NCI-H2081 (cell line): ENCODE results near the gene DRD3.

Experiments
- DNase-seq, 2 experiments: peaks; one replicate each; lab custom pipeline; 2025; lab: John Stamatoyannopoulos, UW

DRD3 gene

DNA sequence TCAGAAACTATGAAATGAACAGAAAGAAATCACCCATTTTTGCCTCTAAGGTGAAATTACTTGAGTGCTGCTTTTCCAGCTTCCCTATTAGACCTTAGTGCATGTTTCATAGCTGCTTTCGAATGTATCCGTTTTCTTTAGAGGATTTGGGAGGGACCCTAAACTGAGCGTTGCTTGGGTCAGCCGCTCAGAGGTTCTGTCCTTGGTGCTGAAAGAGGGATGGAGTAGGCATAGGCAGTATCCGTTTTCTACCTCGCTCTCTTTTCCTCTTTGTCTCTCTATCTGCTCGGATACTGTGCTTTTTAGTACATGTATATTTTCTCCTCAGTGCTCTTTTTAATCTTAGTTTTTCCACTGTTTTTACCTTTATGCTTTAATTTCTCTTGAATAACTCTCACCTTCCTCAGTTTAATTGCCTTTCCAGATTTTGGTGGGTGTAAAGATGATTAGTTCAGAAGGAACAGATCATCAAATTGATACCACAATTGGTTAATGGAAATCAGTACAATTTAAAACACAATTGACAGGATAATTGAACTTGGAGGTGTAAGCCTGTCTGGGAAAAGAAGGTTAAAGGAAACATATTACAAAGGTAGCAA, at the start of gene DRD3:
Gene DRD3, minus strand, starts transcription at position 283 of the 599 bp plus-strand sequence. CDS start 7,060 bp downstream, outside the sequence.
- DNase-seq, result no peak

GRCh38 chr3:114227076-114227475, 48.2 kb upstream of the DRD3 start:
- DNase-seq, result no peak

GRCh38 chr3:114226313-114226712, 47.5 kb upstream of the DRD3 start:
- DNase-seq, result no peak

DNA sequence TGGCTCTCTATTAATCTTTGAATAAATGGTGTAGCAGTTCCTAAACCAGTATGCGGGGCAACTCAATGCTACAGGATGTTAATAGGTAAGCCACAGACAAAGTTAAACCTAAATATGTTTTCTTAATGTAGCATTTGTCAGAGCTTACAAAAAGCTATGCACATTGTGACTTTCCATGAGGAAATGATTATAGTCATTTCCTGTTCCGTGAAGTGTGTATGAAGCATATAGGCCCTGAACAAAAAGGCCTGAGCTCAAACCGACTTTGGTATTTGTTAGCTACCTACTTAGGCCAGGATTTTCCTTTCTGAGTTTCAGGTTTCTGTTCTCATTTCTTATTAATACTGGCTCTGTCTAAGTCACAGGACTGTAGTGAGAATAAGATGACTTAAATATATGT, 44.3 kb upstream of the DRD3 start:
- no peak for DNase-seq

DNA sequence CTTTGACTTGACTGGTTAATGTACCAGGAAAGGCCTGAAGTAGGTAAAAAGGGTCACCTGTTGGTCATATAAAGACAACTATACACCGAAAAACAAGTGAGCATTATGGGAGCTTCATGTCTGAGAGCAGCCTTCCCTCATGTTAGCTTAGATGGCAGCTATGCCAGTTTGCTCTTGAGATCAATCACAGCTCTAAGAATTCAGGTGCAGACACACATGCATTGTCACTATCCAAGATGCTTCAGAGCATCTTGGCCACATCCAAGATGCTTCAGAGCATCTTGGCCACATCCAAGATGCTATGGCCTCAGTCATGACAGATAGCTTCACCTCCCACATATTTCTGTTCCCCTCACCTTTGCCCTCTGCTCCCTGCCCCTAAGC, 43.0 kb upstream of the DRD3 start:
- DNase-seq, result no peak

DNA sequence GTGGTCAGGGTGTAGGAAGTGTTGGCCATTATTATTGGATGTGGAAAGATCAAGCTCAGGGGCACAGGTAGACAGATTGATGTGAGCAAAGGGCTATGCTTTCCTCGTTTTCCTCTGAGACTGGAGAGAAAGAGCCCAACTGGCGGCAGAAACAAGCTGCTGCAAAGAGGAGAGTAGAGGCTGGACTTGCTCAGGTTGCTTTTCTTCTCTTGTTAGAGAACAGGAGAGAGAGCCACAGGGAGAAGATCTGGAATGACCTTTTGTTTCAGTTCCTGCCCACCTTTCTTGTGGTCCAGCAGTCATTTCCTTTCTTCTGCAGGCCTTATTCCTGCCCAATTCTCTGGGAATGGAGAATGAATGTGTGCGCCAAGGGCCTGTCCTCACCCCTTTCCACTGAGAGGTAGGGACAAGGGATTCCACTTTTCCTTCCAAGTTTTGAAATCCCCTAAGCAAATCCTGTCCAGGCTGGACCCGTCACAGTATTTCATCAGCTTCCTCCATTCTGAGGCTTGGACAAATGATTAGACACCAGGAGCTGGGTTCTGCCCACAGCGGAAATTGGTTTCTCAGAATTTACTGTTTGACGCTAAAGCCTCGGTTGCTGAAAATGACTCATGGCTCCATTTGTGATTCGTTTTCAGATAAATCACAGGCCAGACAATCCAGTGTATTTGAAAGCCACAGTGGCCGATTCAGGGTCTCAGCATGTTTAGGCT, 42.5 kb upstream of the DRD3 start:
- no peak for DNase-seq

DNA sequence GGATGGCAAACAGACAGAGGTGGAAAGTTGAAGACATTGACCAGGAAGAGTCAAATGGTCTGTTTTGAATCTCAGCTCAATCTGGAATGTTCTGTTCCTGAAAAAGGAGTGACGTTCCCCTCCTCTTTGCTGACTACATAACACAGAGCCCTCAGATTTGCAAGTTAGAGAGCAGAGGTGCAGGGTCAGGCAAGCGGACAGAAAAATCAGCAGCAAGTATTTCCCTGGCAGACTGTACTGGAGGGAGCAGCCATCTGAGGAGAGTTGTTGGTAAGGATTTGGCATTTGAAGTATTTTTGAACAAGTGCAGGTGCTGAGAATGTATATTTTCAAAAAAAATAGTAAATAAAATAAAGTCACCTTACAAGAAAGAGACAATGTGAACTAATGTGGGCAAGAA, 40.9 kb upstream of the DRD3 start:
- no peak for DNase-seq

DNA sequence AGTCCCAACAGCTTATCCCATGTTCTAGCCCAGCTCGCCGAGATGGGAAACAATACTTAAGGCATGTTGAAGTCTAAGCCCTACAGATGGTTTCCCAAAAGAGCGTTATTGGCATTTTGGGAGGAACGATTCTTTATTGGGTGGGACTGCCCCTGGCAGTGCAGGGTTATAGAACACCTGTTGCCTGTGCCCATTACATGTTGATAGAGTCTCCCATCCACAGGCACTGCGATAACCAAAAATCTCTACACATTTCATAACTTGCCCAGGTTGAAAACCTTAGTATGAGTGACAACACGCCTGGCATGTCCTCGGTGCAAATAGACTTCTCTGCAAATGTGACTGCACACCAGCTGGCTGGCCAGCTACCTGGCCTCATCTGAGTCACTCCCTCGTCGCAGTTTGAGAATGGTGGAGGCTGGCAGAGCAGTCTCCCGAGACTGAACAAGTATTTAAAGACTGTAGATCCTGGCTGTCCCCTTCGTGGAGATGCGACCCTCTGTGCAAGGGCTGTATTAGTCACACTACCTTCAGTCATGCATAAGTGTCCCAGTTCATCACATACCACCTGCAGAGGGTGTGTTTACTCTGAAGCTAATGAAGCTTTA, 39.8 kb upstream of the DRD3 start:
- DNase-seq, result no peak

- DNase-seq, result no peak
Observed at GRCh38 chr3:114218006-114218405, 39.2 kb upstream of the DRD3 start.

DNA sequence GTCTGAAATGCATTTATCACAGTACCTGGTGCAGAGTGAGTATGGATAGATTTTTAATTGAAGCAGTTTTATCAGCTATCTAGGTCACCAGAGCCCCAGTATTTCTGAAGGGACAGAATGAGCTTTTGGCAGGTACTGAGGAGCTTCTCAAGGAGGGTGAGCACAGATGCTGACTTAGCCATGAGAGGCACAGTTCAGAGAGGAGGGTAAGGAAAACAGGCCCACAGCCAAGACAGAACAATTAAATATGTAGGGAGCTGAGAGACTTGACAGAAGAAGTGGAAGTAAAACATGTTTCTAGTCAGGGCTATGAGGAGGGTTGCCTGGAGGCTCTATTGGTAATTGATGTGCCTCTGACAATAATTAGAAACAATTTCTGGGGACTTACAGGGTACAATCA, 38.4 kb upstream of the DRD3 start:
- no peak for DNase-seq

- no peak for DNase-seq
Observed at GRCh38 chr3:114216186-114216970, 37.5 kb upstream of the DRD3 start.

DNA sequence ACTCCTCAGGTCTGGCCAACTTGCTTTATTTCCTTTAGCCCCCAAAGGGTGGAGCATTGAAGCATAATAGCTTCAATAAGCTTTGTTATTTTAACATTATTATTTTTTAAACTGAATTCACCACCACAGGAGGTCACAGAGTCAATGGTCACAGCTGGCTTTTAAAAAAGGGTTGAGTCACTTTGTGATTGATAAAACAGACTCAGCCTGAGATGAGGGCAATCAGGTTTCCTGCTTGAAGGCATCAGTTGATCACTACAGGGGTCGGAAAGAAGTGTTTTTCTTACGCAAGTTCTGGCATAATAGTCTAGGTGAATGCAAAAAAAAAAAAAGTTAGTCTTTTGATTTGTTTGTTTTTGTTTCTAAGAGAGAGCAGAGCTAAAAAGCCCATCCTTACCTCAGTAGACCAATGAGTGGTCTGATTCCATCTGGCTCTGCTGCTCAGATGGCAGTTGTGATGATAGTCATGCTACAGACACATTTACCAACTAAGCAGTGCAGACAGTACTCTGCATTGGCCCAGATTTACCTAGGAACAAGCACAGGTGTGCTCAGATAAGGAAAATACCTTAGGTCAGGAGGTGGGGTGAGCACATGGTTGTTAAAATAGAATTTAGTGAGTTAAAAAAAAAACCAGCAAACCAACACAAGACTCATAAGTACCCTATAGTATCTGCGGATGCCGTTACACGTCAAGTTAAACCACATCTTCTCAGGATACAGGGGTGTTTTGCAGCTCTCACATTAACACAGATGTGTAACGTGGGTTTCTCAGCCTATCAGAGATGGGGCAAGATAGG, 35.9 kb upstream of the DRD3 start:
- DNase-seq, result no peak

DNA sequence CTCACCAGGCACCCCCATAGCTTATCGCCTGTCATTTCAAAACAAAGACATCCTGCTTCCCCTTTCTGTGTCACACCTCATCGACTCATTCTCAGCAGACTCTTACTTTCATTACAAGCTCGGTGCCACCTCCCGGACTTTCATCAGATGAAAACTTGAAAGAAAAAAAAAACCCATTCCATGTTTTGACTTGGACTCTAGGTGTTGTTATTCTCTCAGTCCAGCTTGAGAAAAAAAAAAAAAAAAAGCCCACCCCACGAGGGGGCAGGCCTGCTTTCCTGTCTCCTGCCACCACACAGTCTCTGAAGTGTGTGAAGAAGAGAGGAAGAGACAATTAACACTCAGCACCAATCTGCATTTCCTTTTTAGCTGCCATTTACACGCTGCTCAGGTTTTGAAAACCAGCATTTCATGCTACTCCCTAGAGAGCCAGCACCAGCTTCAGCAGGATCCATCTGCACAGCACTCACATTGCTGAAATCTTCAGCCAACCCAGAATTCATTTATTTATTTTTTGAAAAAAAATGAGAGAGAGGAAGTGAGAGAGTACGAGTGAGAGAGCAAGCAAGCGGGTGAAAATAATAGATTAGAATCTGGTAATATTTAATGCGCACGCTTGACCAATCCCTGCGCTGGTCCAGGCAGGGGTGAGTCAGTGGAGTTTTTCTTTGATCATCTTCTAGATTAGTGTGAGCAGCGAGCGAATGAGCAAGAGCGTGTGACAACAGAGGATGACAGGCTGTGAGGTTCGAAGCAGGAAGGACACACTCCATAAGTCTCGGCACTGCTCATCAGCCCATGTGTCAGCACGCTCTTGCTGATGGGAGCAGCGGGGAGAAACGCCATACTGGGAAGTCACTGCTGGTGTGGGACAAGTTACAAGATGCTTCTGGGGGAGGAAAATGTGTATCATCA, 35.0 kb upstream of the DRD3 start:
- no peak for DNase-seq

GRCh38 chr3:114213292-114213626, 34.4 kb upstream of the DRD3 start:
- DNase-seq, result no peak

DNA sequence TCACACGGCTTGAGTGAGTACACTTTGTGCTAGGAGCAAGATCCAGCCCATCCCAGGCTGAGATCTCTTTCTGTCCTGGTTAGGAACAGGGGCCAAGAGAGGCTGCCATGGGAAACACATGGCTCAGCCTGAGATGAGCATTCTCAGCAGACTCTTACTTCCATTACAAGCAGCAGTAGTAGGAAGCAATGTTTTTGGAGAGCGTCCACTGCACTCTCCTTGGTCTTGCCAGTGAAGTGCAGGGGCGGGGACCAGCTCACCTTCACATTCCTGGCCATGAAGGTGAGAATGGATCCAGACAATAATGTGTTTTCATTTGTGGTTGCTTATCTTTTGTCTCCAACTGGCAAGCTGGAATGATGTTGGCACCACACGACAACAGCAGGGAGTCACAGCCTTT, 33.8 kb upstream of the DRD3 start:
- no peak for DNase-seq

DNA sequence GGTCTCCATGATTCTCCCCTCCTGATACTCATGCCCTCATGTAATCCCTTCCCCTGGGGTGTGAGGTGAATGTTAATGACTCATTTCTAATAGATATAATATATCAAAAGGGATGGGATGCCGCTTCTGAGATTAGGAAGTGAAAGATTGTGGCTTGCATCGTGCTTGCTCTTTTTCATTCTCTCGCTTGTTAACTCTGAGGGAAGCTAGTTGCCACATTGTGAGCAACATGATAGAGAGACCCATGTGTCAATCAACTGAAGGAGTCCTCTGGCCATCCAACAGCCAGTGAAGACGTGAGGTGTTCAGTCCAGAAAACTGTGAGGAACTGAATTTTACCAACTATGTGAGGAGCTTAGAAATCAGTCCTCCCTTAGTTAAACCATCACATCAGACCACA, 28.9 kb upstream of the DRD3 start:
- no peak for DNase-seq

DNA sequence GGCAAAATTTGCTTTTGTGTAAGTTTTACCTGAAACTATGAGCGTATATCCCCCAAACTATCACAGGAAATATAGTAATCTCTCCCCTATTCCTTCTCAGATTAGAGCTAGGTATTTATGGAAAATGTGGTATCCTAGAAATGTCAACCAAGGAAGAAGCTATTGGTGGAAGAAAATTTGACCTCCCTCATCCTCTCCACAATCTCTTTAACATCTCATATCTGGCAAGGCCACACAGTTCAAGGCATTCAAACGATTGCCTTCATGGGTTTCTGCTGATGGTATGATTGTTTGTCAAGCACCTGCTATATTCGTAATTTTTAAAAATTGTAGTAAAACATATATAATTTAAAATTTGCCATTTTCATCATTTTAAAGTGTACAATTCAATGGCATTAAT, 27.5 kb upstream of the DRD3 start:
- no peak for DNase-seq

DNA sequence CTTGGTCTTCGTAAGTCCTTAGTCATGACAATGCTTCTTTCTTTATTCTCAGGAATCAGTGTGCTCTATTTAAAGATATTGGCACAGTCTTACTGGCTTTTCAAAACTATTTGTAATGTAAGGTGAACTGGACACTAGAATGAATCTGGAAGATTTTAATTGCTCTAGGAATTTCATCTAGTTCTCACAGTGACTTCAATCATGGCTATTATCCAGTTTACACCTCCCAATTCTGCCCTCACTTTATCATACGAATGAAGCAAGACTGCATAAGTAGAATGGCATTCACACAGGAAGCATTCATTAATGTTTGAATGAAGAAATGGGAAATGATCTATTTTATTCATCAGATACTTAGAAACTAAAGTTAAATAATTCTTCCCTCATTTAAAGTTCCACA, 26.7 kb upstream of the DRD3 start:
- no peak for DNase-seq

DNA sequence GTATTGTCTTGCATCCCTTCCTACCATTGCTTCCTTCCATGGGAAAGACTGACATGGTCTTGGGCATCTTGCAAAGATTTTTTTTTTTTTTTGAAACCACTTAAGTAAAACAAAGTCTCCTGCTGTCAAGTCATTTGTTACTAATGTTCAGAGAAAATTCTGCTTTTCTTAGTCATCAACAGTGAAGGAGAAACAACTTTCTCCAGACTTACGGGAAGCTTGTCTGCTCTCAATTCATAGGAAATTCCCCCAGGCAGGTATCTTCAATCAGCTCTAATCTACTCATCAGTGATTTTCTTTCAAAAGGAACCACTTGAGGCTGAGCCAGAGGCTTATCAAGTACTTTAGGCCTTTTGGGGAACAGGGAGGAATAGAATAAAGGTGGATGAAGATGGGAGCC, 15.9 kb upstream of the DRD3 start:
- no peak for DNase-seq

- no peak for DNase-seq
Observed at GRCh38 chr3:114192136-114192535, 13.3 kb upstream of the DRD3 start.

- no peak for DNase-seq
Observed at GRCh38 chr3:114186501-114186900, 7.6 kb upstream of the DRD3 start.
